ENCODE measurements around the gene DIPK1B. TPM values are rescaled to one million over a fixed set of nuclear protein-coding genes. Genes with fewer than 3 reads are reported as not detected.
"Not testable (repeated sequence)": the region's sequence is repeated elsewhere in the genome, so short reads cannot be mapped to it uniquely, and the experiment has no call there.

DIPK1B gene
- total RNA-seq, 2 donors from 2014 or later = 7.1 to 8.3 TPM

GRCh38 chr9:136745389-136746154 is 33.2 kb downstream of the DIPK1B start:
- intact Hi-C loops (cut with DNase I) = loop anchor here in 1 of 2 donors (1.0 kb wide), 1 partner anchor 25 kb away; no protein-coding TSS in a partner anchor
- no peak for DNase-seq (ENCODE audit: low spot score)

- intact Hi-C loops (cut with DNase I) = no loop called here
- DNase-seq (ENCODE audit: low spot score) = no peak
Measured at GRCh38 chr9:136746155-136746490, 33.8 kb downstream of the DIPK1B start.

- no peak for DNase-seq (ENCODE audit: low spot score)
- intact Hi-C loops (cut with DNase I) = no loop called here
Measured at GRCh38 chr9:136746621-136747020, 34.2 kb downstream of the DIPK1B start.

- intact Hi-C loops (cut with DNase I) = no loop called here
Measured at GRCh38 chr9:136747161-136748060, 35.0 kb downstream of the DIPK1B start.

GRCh38 chr9:136748201-136748600 is 35.8 kb downstream of the DIPK1B start, which contains the start of gene LCN6:
LCN6 (minus strand) TSS chr9:136748525; CDS start chr9:136748483, 42 bp downstream.
- intact Hi-C loops (cut with DNase I) = no loop called here
- DNase-seq (ENCODE audit: low spot score) = no peak

More at GRCh38 chr9:136747161-136748060, 35.0 kb downstream of the DIPK1B start:
- DNase-seq (ENCODE audit: low spot score) = no peak

GRCh38 chr9:136748666-136749611 is 36.6 kb downstream of the DIPK1B start:
- intact Hi-C loops (cut with DNase I) = no loop called here
- DNase-seq (ENCODE audit: low spot score) = no peak

GRCh38 chr9:136750526-136750925 is 38.2 kb downstream of the DIPK1B start:
- DNase-seq (ENCODE audit: low spot score) = no peak
- intact Hi-C loops (cut with DNase I) = no loop called here

GRCh38 chr9:136751244-136751643 is 38.9 kb downstream of the DIPK1B start:
- intact Hi-C loops (cut with DNase I) = no loop called here
- no peak for DNase-seq (ENCODE audit: low spot score)

- intact Hi-C loops (cut with DNase I) = no loop called here
- DNase-seq (ENCODE audit: low spot score) = no peak
Measured at GRCh38 chr9:136751814-136752213, 39.4 kb downstream of the DIPK1B start.

GRCh38 chr9:136753371-136754058 is 41.1 kb downstream of the DIPK1B start:
- intact Hi-C loops (cut with DNase I) = no loop called here
- DNase-seq (ENCODE audit: low spot score) = no peak

- DNase-seq (ENCODE audit: low spot score) = no peak
- intact Hi-C loops (cut with DNase I) = no loop called here
Measured at GRCh38 chr9:136754059-136754572, 41.7 kb downstream of the DIPK1B start.

- intact Hi-C loops (cut with DNase I) = no loop called here
Measured at GRCh38 chr9:136754626-136755301, 42.4 kb downstream of the DIPK1B start.

GRCh38 chr9:136755302-136756133 is 43.1 kb downstream of the DIPK1B start:
- intact Hi-C loops (cut with DNase I); DNase-seq (ENCODE audit: low spot score): not testable (repeated sequence)

More at GRCh38 chr9:136754626-136755301, 42.4 kb downstream of the DIPK1B start:
- no peak for DNase-seq (ENCODE audit: low spot score)

- no peak for DNase-seq (ENCODE audit: low spot score)
- intact Hi-C loops (cut with DNase I) = no loop called here
Measured at GRCh38 chr9:136756134-136756438, 43.7 kb downstream of the DIPK1B start.

GRCh38 chr9:136756836-136757235 is 44.5 kb downstream of the DIPK1B start:
- intact Hi-C loops (cut with DNase I) = no loop called here
- no peak for DNase-seq (ENCODE audit: low spot score)

- DNase-seq (ENCODE audit: low spot score) = no peak
- intact Hi-C loops (cut with DNase I) = no loop called here
Measured at GRCh38 chr9:136757328-136757727, 45.0 kb downstream of the DIPK1B start.

GRCh38 chr9:136757751-136758140 is 45.4 kb downstream of the DIPK1B start:
- DNase-seq (ENCODE audit: low spot score) = no peak
- intact Hi-C loops (cut with DNase I) = no loop called here

Measured in posterior vena cava (tissue), 2 donors.